Fibroblast of mammary gland (primary cell): ENCODE results near the gene ADAM29.
"Not testable (repeated sequence)": the region's sequence is repeated elsewhere in the genome, so short reads cannot be mapped to it uniquely, and the experiment has no call there.

Experiments used
- DNase-seq: peaks from one replicate; pipeline ENCODE4 v3.0.0-alpha.2; 2010; ENCODE audit warnings: low read depth
- H3K4me3 ChIP-seq: 2 replicates; pipeline ENCODE4 v1.5.1; 2011; ENCODE audit warnings: low read depth, mild to moderate bottlenecking, low read length, moderate library complexity; ENCODE audit not compliant: control insufficient read depth
- TF ChIP-seq, protein P1 (sequence below): conservative IDR thresholded peaks from 2 replicates; pipeline ENCODE4 v1.5.1; 2011; ENCODE audit warnings: low read depth, low read length, inconsistent platforms; ENCODE audit not compliant: control insufficient read depth, insufficient read depth

Gene ADAM29

DNA sequence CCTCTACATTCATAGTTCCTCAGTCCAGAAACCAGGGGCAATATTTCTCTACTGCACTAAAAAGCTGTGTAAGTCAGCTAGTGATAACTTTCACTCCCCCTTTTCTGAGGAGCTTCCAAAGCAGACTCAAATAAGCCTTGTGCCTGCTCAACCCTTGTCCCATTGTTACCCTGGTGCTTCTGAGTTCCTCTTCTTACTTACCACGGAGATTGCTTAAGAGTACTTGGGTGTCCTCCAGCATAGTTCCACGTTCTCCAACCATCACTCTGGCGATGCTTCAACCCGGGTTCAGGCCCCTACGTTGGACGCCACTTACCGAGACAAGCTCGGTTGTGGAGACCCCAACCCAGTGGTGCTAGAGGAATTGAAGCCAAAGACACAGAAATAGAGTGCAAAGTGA lies 71.6 kb downstream of the ADAM29 start:
- TF ChIP-seq, protein P1, sequence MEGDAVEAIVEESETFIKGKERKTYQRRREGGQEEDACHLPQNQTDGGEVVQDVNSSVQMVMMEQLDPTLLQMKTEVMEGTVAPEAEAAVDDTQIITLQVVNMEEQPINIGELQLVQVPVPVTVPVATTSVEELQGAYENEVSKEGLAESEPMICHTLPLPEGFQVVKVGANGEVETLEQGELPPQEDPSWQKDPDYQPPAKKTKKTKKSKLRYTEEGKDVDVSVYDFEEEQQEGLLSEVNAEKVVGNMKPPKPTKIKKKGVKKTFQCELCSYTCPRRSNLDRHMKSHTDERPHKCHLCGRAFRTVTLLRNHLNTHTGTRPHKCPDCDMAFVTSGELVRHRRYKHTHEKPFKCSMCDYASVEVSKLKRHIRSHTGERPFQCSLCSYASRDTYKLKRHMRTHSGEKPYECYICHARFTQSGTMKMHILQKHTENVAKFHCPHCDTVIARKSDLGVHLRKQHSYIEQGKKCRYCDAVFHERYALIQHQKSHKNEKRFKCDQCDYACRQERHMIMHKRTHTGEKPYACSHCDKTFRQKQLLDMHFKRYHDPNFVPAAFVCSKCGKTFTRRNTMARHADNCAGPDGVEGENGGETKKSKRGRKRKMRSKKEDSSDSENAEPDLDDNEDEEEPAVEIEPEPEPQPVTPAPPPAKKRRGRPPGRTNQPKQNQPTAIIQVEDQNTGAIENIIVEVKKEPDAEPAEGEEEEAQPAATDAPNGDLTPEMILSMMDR = no peak
- no peak overlapping the region for H3K4me3 ChIP-seq
- no peak for DNase-seq

DNA sequence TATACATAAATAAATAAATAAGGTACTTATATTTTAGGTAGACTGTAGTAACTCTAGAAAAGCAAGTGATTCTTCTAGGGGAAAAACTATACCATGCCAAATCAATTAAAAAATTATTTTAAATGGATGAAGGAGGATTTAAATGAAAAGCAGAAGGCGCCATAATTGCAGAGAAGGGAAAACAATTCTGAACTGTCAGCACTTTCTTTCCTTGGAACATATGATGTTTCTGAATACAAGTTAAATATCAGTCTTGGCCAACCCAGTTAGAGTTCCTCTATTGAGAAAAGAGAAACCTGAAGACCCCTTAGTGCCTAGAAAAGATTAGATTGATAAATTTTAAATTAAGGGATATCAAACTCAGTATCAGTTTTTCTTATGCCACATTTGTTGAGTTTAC lies 75.8 kb downstream of the ADAM29 start:
- H3K4me3 ChIP-seq = no peak overlapping the region
- TF ChIP-seq, protein P1 = no peak
- no peak for DNase-seq

DNA sequence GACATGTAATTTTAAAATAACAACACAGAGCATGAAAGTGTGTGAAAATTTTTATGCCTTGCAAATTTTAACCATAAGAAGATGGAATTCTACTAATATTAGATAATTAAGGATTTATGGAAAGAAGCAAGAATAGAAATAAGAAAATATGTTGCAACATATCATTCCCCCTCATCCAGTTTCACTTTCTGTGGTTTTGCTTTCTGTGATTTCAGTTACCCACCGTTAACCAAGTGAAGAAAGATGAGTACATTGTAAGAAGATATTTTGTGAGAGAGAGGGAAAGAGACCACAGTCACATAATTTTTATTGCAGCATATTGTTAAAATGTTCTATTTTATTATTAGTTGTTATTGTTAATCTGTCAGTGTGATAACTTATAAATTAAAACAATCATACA lies 77.9 kb downstream of the ADAM29 start:
- no peak overlapping the region for H3K4me3 ChIP-seq
- TF ChIP-seq, protein P1 = no peak
- no peak for DNase-seq

DNA sequence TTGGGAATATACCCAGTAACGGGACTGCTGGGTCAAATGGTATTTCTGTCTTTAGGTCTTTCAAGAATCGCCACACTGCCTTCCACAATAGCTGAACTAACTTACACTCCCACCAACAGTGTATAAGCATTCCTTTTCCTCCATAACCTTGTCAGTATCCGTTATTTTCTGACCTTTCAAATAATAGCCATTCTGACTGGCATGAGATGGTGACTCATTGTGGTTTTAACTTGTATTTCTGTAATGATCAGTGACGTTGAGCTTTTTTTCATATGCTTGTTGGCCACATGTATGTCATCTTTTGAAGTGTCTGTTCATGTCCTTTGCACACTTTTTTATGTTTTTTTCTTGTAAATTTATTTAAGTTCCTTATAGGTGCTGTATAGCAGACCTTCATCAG lies 81.2 kb downstream of the ADAM29 start:
- no peak overlapping the region for H3K4me3 ChIP-seq
- DNase-seq = peak; percentile 45
- TF ChIP-seq, protein P1 = no peak

DNA sequence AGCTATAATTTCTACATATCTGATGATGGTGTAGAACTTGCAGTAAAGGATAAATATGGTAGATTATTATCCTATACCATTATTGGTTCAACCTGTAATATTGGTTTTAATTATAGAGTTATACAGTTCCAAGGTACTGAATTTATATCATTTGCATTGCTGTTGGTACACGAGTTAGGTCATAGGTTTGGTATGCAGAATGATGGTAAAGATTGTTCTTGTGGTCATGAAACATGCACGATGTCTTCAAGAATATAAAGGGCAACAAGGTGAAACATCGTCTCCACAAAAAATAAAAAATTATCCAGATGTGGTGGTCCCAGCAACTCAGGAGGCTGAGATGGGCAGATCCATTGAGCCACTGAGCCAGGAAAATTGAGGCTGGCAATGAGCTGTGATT lies 99.6 kb downstream of the ADAM29 start:
- DNase-seq = no peak
- TF ChIP-seq, protein P1 = no peak
- H3K4me3 ChIP-seq = no peak overlapping the region

DNA sequence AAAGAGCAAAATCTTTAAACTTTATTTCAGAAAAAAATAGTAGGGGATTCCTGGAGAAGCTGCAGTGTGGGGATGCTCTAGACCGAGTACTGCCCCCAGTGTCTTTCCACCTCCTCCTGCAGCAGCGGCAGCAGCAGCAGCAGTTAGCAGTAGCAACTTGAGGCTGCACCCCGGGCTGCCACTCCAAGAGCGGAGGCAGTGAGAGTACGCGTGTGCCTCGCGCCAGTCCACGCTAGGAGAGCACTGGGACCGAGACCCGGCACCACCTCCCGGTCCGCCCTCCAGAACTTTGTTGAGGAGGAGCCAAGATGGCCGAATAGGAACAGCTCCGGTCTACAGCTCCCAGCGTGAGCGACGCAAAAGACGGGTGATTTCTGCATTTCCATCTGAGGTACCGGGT lies 101.3 kb downstream of the ADAM29 start:
- not testable (repeated sequence) for DNase-seq, H3K4me3 ChIP-seq
